ENCODE results near the gene HEATR5A.

Gene HEATR5A

DNA sequence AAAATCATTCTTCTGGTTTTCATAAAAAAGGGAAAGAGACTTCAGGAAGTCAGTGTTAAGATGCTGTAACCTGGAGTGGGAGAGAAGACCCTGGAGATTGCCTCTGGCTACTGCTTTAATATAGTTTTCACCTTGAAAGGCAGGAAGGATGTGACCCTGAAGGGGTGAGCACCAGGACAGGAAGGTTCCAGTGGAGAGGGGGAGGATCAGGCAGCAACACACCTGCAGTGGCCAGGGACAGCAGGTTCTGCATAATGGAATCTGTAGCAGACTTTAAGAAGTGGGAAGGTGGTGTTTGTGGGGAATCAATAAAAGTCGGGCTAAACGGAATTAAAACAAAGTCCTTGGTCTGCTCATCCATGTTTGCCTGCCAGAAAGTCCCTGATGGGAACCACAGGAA is 6.3 kb upstream of the HEATR5A start:
- DNase-seq (ENCODE audit: low read depth in 2 of 2): no peak

GRCh38 chr14:31425905-31426304 is 5.6 kb upstream of the HEATR5A start:
- no peak for DNase-seq (ENCODE audit: low read depth in 2 of 2)

DNA sequence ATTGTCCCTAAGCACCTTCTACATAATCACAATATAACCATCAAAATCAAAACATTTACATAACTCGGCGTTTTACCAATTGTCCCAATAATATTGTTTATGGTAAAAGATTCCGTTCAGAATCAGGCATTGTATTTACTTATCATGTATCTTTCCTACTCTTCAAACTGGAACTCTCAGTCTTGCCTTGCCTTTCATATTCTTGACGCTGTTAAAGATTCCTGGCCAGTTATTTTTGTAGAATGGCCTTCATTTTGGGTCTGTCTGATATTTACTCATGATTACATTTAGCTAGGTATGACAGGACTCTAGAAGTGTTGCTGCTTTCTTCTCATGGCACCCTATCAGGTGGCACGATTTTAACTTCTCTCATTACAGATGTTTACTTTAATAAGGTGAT is 850 bp upstream of the HEATR5A start:
- no peak for DNase-seq (ENCODE audit: low read depth in 2 of 2)

DNA sequence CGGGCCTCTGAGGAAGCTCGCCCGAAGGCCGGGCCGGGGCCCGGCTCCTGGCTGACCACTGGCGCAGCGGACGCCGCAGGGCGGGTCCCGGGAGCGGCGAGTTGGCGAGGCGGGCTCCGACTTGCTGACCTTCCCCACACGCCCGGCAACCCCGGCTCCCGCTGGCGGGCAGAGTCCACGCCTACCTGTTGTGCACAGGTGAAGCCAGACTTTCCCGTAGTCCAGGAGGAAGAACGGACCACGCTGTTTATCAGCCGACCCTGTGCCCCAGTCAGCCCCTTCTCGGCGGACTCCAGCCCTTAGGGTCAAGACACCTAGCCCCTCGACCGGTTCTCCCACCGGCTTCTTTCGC is 407 bp downstream of the HEATR5A start:
- DNase-seq (ENCODE audit: low read depth in 2 of 2): peak in 1 of 2 donors; percentile 13

DNA sequence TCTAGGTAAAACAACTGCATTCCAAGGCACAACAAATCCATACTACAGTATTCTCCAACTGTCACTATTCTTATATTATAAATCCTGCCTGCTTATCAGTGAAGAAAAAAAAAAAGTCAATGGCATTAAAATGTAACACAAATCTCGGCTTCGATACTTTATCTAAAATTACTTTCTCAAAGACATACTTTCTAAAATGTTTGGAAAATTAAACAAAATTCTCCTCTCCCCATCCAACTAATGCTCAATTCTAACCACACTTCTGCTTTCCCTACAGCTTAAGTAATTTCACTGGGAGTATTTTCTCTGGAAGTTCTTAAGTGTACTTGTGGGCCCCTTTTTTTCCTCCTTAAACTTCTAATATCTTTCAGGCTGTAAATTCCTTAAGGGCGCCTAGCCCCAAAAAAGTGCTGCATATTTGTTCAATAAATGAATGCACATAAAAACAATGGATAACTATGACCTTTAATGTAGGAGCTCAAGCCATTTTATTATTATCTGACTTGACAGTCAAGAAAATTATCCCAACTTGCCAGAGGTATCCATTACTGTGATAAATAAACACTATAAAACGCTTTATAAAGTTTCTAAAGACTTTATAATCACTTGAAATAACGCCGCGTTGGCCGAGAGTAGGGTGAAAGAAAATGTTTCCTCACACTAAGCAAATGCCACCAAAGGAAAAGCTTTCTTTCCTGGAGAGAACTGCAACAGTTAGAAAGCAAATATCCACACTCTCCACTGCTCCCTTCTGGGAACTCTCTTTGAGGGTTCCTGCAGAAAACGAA is 977 bp downstream of the HEATR5A start:
- no peak for DNase-seq (ENCODE audit: low read depth in 2 of 2)

DNA sequence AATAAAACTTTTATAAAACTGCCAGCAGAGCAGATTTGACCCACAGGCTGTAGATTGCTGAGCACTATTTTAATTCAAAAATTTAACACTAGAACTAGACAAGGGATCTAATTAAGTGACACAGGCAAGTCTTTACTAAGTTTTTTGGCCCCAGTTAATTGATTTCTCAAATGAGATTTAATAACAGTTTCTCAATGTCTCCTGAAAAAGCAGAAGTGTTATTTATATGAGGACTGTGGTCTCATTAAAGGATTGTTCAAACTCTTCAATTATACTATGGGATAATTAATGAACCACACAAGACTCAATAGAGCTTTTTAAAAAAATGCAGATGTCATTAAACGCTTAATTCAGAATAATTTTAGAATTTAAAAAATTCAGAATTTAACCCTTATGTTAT is 1.9 kb downstream of the HEATR5A start:
- no peak for DNase-seq (ENCODE audit: low read depth in 2 of 2)

DNA sequence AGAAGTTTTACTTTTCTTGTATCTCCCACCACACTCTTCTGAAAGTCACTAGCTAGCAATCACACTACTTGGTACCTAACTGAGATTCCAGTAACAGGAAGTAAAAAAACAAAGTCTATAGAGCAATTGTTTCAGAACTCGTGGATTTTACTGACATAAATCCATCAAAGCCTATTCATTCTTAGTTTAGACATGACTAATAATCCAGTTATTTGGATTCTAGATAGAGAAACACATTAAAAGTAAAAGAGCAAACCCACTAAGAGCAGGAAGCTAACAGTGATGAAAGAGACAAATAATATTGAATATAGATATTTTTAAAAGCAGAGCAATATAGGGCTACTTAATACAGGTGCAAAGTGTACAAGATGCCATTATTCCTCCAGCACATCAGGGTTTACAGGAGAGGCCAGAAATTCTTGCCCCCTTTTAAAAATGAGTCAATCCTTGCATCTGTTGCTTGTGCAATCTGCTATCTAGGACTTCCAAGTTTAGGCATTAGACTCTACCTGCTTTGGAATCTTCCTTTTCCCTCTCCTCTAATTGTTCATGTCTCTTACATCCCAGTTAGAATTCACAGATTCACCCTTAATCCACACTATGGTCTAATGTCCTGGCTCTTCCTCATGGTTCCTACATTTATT is 6.0 kb downstream of the HEATR5A start:
- DNase-seq (ENCODE audit: low read depth in 2 of 2): no peak

DNA sequence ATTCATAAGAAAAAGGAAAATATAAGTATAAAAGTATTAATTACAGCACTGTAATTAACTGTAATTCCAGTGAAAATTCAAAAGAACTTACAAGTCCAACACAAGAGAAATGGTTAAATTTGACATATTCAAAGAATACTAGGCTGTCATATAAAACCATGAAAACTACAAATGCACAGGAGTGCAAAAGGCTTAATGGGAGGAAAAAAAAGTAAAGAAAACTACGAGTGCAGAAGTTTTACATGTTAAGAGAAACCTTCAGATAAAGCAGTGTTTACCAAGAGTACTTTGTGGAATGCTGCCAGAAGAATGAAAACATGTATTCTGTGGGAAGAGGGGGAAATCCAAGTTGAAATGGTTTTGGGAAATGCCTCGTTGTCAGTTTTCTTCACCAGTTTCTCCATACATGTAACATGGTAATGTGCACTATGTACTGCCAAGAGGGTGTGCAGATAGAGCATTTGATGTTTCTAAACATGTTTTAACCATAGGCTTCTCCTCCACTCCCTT is 9.1 kb downstream of the HEATR5A start:
- no peak for DNase-seq (ENCODE audit: low read depth in 2 of 2)

DNA sequence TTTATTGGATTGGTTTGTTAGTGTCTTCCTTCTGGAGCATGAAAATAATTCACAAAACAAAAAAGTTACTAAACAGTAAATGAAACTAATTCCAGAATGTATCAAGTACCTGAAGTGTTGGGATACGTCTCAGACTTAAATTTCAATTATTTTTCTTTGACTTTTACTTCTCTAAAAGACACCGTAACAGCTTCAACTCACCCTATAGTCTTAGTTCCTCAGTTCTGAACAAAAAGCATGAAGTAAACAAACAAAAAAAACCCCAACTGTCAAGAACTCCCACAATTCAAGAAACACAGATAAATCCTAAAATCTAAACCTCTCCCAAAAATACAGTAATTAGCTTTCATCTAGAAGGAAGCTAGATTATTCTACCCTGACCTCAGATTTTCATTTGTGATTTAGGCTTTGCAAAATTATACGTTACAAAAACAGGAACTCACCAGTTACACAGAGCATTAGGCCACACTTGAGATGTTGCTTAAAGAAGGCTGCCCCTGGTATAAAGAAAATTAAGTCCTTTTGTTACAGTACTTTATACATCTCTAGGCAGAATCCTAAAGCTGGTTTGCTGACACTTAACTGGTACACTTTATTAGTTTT is 10.2 kb downstream of the HEATR5A start:
- DNase-seq (ENCODE audit: low read depth in 2 of 2): no peak

- no peak for DNase-seq (ENCODE audit: low read depth in 2 of 2)
These were observed 11.9 kb downstream of the HEATR5A start for GRCh38 chr14:31408421-31408820.

DNA sequence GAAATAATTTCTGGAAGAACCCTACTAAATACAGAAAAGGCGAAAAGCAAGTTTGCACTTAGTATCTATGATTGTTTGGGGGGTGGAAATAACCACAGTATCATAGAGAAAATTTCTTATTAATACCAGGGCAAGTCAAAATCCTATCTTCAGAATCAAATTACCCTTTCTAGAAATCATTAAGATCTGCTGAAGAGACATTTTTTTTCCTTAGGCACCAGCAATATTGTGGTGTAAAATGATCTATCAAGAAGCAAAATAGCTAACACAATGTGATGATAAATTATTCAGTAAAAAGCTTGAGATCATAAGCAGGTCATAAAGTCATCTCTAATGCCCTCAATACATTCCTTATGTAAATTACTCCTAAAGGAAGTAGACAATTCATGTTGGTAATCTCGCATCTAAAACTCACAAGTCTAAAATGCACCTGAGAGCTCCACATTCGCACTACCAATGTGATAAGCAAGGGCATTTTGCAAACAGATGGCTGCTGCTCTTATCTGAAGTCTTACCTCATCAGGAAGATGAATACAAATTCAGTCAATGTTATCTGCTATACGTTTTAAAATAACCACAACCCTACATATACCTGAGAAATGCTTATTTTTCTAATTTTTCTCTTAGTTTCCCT is 14.6 kb downstream of the HEATR5A start:
- DNase-seq (ENCODE audit: low read depth in 2 of 2): no peak

GRCh38 chr14:31405106-31405505 is 15.2 kb downstream of the HEATR5A start:
- no peak for DNase-seq (ENCODE audit: low read depth in 2 of 2)

DNA sequence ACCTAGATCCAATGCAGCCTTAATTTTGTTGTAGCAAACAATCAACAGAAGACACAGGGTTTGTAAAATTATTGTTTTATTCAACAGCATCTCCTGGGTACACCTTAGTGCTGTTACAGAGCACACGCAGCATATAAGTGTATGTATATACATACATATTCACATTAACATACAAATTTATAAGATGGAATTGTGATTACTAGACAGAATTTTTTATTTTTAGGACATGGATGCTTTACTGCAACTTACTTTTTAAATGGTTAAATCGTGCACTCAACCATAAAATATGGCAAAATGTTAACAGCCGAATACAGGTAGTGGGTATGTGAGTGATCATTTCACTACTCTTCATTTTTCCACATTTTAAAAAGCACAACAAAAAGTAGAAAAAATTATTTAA is 16.6 kb downstream of the HEATR5A start:
- no peak for DNase-seq (ENCODE audit: low read depth in 2 of 2)

- no peak for DNase-seq (ENCODE audit: low read depth in 2 of 2)
These were observed 17.4 kb downstream of the HEATR5A start for GRCh38 chr14:31402764-31403439.

DNA sequence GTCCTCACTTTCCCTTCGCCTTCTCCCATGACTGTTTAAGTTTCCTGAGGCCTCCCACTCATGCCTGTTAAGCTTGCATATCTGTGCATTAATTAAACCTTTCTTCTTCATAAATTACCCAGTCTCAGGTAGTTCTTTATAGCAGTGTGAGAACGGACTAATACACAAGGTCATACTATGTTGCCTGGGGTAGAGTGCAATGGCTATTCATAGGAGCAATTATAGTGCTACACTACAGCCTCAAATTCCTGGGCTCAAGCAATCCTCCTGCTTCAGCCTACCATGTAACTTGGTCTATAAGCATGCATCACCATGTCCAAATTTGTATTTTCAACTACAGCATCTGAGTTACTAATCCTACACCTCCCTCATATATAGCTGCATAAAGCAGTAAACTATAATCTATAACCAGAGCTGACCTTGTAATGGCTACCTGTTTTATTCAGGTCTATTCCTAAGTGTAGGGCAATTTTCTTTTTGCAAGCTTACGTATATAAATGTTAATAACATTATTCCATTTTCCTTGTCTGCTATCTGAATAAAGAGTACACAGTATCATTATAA is 18.9 kb downstream of the HEATR5A start:
- no peak for DNase-seq (ENCODE audit: low read depth in 2 of 2)

- no peak for DNase-seq (ENCODE audit: low read depth in 2 of 2)
These were observed 20.2 kb downstream of the HEATR5A start for GRCh38 chr14:31400031-31400638.

DNA sequence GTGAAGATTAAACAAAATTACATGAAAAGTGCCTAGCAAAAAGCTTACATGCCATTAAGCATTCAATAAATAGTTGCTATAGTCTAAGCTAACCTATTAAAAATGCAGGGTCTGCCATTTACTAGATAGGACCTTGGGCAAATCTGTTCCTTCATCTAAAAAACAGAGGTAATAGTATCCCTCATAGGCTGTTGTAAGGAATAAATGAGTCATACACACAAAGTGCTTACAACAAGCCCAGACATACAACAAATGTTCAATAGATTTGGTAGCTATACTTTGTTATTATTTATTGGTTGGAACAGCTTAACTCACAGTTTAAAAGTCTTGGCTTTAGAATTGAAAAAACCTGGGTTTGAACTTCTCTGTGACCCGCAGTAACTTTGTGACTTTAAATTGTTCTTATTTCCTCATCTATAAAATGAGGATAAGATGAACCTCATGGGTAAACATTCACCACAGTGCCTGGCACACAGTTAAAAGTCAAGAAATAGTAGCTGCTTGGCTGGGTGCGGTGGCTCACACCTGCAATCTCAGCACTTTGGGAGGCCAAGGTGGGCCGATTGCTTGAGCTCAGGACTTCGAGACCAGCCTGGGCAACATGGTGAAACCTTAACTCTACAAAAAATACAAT is 24.7 kb downstream of the HEATR5A start:
- DNase-seq (ENCODE audit: low read depth in 2 of 2): no peak

DNA sequence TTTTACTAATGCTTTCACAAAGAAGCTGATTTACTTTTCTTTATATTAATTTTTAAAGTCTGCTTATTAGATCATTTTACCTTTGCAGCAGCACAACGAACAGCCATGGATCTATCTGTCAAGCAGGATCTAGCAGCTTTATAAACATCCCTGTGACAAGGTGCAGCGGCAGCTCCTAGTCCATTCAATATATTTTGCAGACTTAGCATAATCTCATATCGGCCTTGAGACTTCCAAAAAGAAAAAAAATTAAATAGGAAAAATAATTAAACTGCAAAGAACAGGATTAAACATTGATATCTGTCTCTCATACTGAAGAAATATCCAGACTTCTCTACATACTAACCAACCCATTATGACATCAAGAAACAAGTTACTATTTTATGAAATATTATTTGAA is 25.2 kb downstream of the HEATR5A start:
- DNase-seq (ENCODE audit: low read depth in 2 of 2): no peak

DNA sequence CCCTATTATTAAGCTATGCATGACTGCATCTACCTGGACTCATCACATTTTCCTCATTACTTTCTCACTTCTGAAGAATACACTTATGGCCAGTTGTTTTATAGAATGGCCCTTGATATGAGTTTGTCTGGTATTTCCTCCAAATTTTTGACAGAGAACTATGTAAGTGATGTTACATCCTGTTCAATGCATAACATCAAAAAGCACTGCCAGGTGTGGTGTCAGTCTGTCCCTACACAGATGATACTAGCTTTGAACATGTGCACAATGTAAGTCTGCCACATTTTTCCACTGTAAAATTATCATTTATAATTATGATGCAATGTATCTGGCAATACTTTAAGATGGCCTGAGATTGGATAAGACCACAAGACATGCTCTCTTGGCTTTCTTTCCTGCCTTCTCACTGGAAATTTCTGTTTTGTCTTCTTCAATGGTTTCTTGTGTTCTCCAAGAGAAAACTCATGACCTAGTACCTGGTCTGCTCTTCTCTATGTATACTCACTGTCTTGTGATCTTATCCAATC is 28.3 kb downstream of the HEATR5A start:
- DNase-seq (ENCODE audit: low read depth in 2 of 2): no peak

DNA sequence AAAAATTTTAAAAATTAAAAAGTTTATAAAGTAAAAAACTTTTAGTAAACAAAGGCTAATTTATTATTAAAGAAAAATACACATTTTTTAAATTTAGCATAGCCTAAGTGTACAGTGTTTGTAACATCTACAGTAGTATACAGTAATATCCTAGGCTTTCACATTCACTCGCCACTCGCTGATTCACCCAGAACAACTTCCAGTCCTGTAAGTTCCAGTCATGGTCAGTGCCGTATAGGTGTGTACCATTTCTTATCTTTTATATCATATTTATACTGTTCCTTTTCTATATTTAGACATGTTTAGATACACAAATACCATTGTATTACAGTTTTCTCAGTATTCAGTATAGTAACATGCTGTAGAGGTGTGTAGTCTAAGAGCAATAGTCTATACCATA is 28.9 kb downstream of the HEATR5A start:
- DNase-seq (ENCODE audit: low read depth in 2 of 2): no peak

Data from activated CD4-positive, alpha-beta T cell treated with anti-CD3 and anti-CD28 coated beads for 24 hours (primary cell).